ENCODE data around the gene TK1. TPM values are rescaled to one million over a fixed set of nuclear protein-coding genes. Genes with fewer than 3 reads are reported as not detected.

Gene TK1
- total RNA-seq, 2 experiments from 2014 or later, result 93.1 to 97.8 TPM

- Mint-ChIP-seq H3K27me3 (peaks cover 38% of the 10 kb centered on the region), H3K36me3 (peaks cover 3% of the 10 kb centered on the region), H3K4me1 (peaks cover 3% of the 10 kb centered on the region), H3K4me3 (no peak overlapping the region), H3K9me3 (no peaks in the 10 kb centered on the region), H3K27ac (no peak overlapping the region)
- no peak for DNase-seq
- POLR2A ChIA-PET, result interaction anchor here (0.8 kb wide), 1 partner anchor 29 kb away, joined by 3 read pairs; no protein-coding TSS in a partner anchor
- ATAC-seq (ENCODE audit: low read depth), result no peak
These were observed 40.1 kb upstream of the TK1 start for GRCh38 chr17:78226759-78227454.

- no peaks in the 10 kb centered on the region for H3K9me3 Mint-ChIP-seq
- H3K4me1 Mint-ChIP-seq, result peaks cover 3% of the 10 kb centered on the region
- DNase-seq (no peak), ATAC-seq (ENCODE audit: low read depth) (no peak)
- peaks cover 32% of the 10 kb centered on the region for H3K27me3 Mint-ChIP-seq
- H3K36me3 Mint-ChIP-seq, result peaks cover 3% of the 10 kb centered on the region
- H3K4me3 Mint-ChIP-seq, result no peak overlapping the region
- POLR2A ChIA-PET, result interaction anchor here (0.8 to 1.9 kb wide), 2 partner anchors 11 to 30 kb away, joined by 3 to 4 read pairs; no protein-coding TSS in a partner anchor
- H3K27ac Mint-ChIP-seq, result no peak overlapping the region
These were observed 39.4 kb upstream of the TK1 start for GRCh38 chr17:78226055-78226758.

DNA sequence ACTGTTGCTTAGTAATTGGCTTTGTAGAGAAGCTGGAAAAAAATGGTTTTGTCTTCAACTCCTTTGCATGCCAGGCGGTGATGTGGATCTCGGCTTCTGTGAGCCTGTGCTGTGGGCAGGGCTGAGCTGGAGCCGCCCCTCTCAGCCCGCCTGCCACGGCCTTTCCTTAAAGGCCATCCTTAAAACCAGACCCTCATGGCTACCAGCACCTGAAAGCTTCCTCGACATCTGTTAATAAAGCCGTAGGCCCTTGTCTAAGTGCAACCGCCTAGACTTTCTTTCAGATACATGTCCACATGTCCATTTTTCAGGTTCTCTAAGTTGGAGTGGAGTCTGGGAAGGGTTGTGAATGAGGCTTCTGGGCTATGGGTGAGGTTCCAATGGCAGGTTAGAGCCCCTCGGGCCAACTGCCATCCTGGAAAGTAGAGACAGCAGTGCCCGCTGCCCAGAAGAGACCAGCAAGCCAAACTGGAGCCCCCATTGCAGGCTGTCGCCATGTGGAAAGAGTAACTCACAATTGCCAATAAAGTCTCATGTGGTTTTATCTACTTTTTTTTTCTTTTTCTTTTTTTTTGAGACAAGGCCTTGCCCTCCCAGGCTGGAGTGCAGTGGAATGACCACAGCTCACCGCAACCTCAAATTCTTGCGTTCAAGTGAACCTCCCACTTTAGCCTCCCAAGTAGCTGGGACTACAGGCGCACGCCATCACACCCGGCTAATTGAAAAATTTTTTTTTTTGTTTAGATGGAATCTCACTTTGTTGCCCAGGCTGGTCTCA is 38.4 kb upstream of the TK1 start:
- Mint-ChIP-seq H3K27me3 (peaks cover 23% of the 10 kb centered on the region), H3K9me3 (no peaks in the 10 kb centered on the region), H3K4me1 (peaks cover 3% of the 10 kb centered on the region), H3K36me3 (peaks cover 3% of the 10 kb centered on the region), H3K27ac (no peak overlapping the region), H3K4me3 (no peak overlapping the region)
- ATAC-seq (ENCODE audit: low read depth) (no peak), DNase-seq (no peak)
- POLR2A ChIA-PET, result interaction anchor here (1.9 kb wide), 1 partner anchor 10 kb away, joined by 4 read pairs; no protein-coding TSS in a partner anchor

DNA sequence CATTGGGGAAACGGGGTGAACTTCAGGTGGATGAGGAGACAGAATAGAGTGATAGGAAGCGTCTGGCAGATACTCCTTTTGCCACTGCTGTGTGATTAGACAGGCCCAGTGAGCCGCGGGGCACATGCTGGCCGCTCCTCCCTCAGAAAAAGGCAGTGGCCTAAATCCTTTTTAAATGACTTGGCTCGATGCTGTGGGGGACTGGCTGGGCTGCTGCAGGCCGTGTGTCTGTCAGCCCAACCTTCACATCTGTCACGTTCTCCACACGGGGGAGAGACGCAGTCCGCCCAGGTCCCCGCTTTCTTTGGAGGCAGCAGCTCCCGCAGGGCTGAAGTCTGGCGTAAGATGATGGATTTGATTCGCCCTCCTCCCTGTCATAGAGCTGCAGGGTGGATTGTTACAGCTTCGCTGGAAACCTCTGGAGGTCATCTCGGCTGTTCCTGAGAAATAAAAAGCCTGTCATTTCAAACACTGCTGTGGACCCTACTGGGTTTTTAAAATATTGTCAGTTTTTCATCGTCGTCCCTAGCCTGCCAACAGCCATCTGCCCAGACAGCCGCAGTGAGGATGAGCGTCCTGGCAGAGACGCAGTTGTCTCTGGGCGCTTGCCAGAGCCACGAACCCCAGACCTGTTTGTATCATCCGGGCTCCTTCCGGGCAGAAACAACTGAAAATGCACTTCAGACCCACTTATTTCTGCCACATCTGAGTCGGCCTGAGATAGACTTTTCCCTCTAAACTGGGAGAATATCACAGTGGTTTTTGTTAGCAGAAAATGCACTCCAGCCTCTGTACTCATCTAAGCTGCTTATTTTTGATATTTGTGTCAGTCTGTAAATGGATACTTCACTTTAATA is 37.6 kb upstream of the TK1 start:
- Mint-ChIP-seq H3K27me3 (peaks cover 16% of the 10 kb centered on the region), H3K9me3 (no peaks in the 10 kb centered on the region), H3K4me3 (no peak overlapping the region), H3K36me3 (peaks cover 8% of the 10 kb centered on the region), H3K27ac (no peak overlapping the region), H3K4me1 (peaks cover 7% of the 10 kb centered on the region)
- ATAC-seq (ENCODE audit: low read depth) (no peak), DNase-seq (no peak)
- POLR2A ChIA-PET, result interaction anchor here (1.9 kb wide), 1 partner anchor 10 kb away, joined by 4 read pairs; no protein-coding TSS in a partner anchor

- ATAC-seq (ENCODE audit: low read depth) (no peak), DNase-seq (no peak)
- no peak overlapping the region for H3K27ac Mint-ChIP-seq
- POLR2A ChIA-PET, result interaction anchor here (1.1 kb wide), 1 partner anchor 103 kb away, joined by 3 read pairs; no protein-coding TSS in a partner anchor
- H3K9me3 Mint-ChIP-seq, result no peaks in the 10 kb centered on the region
- peaks cover 10% of the 10 kb centered on the region for H3K27me3 Mint-ChIP-seq
- peaks cover 14% of the 10 kb centered on the region for H3K36me3 Mint-ChIP-seq
- H3K4me1 Mint-ChIP-seq, result peaks cover 9% of the 10 kb centered on the region
- no peak overlapping the region for H3K4me3 Mint-ChIP-seq
These were observed 36.9 kb upstream of the TK1 start for GRCh38 chr17:78223765-78224164.

DNA sequence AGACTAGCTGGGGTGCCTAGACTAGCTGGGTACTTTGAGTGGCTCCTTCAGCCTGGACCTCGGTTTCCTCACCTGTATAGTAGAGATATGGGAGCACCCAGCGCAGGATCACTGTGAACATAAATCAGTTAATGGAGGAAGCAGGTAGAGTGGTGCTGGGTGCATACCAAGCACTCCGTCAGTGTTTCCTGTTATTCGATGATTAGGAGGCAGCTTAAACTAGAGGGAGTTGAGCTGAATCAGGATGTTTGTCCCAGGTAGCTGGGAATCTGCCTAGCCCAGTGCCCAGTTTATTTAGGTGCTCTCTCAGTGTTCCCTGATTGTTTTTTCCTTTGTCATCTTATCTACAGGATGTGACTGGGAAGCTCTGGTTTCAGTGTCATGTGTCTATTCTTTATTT is 36.2 kb upstream of the TK1 start:
- Mint-ChIP-seq H3K36me3 (peaks cover 17% of the 10 kb centered on the region), H3K27me3 (peaks cover 4% of the 10 kb centered on the region), H3K9me3 (no peaks in the 10 kb centered on the region), H3K27ac (no peak overlapping the region), H3K4me3 (no peak overlapping the region), H3K4me1 (peaks cover 11% of the 10 kb centered on the region)
- ATAC-seq (ENCODE audit: low read depth), result no peak
- DNase-seq, result no peak
- POLR2A ChIA-PET, result interaction anchor here (1.1 kb wide), 1 partner anchor 102 kb away, joined by 3 read pairs; no protein-coding TSS in a partner anchor

DNA sequence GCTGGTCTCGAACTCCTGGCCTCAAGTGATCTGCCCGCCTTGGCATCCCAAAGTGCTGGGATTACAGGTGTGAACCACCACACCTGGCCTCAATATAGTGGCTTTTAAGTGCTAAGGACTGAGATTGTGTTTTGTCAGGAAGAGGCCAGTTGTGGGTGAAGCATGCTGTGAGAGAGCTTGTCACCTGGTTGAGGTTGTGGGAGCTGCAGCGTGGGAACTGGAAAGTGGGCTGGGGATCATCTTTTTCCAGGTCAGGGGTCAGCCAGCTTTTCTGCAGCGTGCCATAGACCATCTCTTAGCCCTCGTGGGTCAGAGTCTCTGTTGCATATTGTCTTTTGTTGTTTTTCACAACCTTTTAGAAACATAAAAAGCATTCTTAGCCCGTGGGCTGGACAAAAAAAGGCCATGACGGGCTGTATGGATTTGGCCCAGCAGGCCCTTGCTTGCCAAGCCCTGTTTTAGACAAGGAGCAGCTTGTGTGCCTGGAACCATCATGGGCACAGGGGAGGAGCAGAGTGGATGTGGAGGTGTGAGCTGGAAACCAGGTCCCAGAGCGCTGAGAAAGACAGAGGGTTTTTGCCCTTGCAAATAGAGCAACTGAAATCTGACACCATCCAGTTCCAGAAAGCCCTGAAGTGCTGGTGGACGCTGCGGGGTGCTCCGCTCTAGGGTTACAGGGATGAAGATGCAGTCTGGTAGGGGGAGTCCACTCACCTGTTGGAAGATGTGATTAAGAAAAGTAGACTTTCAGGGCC is 32.7 kb upstream of the TK1 start:
- peaks cover 26% of the 10 kb centered on the region for H3K36me3 Mint-ChIP-seq
- H3K27me3 Mint-ChIP-seq, result no peaks in the 10 kb centered on the region
- H3K27ac Mint-ChIP-seq, result no peak overlapping the region
- ATAC-seq (ENCODE audit: low read depth) (no peak), DNase-seq (no peak)
- H3K9me3 Mint-ChIP-seq, result no peaks in the 10 kb centered on the region
- POLR2A ChIA-PET, result interaction anchor here (0.6 to 1.0 kb wide), 2 partner anchors 39 to 92 kb away, joined by 3 read pairs; no protein-coding TSS in a partner anchor
- peaks cover 18% of the 10 kb centered on the region for H3K4me1 Mint-ChIP-seq
- no peak overlapping the region for H3K4me3 Mint-ChIP-seq

- peak overlapping the region; percentile 95 for H3K27ac Mint-ChIP-seq
These were observed 27.8 kb upstream of the TK1 start for GRCh38 chr17:78214706-78215061.

DNA sequence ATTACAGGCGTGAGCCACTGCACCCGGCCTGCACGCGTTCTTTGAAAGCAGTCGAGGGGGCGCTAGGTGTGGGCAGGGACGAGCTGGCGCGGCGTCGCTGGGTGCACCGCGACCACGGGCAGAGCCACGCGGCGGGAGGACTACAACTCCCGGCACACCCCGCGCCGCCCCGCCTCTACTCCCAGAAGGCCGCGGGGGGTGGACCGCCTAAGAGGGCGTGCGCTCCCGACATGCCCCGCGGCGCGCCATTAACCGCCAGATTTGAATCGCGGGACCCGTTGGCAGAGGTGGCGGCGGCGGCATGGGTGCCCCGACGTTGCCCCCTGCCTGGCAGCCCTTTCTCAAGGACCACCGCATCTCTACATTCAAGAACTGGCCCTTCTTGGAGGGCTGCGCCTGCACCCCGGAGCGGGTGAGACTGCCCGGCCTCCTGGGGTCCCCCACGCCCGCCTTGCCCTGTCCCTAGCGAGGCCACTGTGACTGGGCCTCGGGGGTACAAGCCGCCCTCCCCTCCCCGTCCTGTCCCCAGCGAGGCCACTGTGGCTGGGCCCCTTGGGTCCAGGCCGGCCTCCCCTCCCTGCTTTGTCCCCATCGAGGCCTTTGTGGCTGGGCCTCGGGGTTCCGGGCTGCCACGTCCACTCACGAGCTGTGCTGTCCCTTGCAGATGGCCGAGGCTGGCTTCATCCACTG is 27.3 kb upstream of the TK1 start, which contains the start of gene BIRC5:
Gene BIRC5 (plus strand): TSS at position 238 of the 690 bp plus-strand sequence. CDS start 64 bp downstream, at position 302.
- peak; percentile 95 for DNase-seq
- POLR2A ChIA-PET, result interaction anchor here (0.8 to 1.6 kb wide), 4 partner anchors 11 to 98 kb away, joined by 4 to 6 read pairs (median 4); partner anchors contain the start of genes AFMID and TK1
- Mint-ChIP-seq H3K9me3 (no peaks in the 10 kb centered on the region), H3K36me3 (peaks cover 15% of the 10 kb centered on the region), H3K27ac (peak within 1 kb of the TSS; percentile 95), H3K27me3 (no peaks in the 10 kb centered on the region), H3K4me1 (peaks cover 14% of the 10 kb centered on the region), H3K4me3 (peak within 1 kb of the TSS; percentile 97)
- ATAC-seq (ENCODE audit: low read depth), result peak; percentile 98

More at GRCh38 chr17:78214706-78215061, 27.8 kb upstream of the TK1 start:
- Mint-ChIP-seq H3K4me3 (peak overlapping the region; percentile 97), H3K4me1 (peaks cover 17% of the 10 kb centered on the region), H3K36me3 (peaks cover 20% of the 10 kb centered on the region), H3K27me3 (no peaks in the 10 kb centered on the region), H3K9me3 (no peaks in the 10 kb centered on the region)
- no peak for DNase-seq
- POLR2A ChIA-PET, result interaction anchor here (0.5 to 1.6 kb wide), 5 partner anchors 11 to 564 kb away, joined by 4 to 7 read pairs (median 5); partner anchors contain the start of genes AFMID and TK1
- ATAC-seq (ENCODE audit: low read depth), result no peak

GRCh38 chr17:78211032-78211431 is 24.2 kb upstream of the TK1 start:
- no peaks in the 10 kb centered on the region for H3K27me3 Mint-ChIP-seq
- peaks cover 2% of the 10 kb centered on the region for H3K36me3 Mint-ChIP-seq
- no peak overlapping the region for H3K27ac Mint-ChIP-seq
- H3K4me3 Mint-ChIP-seq, result no peak overlapping the region
- POLR2A ChIA-PET, result no interaction called here
- DNase-seq (no peak), ATAC-seq (ENCODE audit: low read depth) (no peak)
- H3K4me1 Mint-ChIP-seq, result peaks cover 6% of the 10 kb centered on the region
- H3K9me3 Mint-ChIP-seq, result no peaks in the 10 kb centered on the region

GRCh38 chr17:78210111-78210510 is 23.3 kb upstream of the TK1 start:
- Mint-ChIP-seq H3K9me3 (no peaks in the 10 kb centered on the region), H3K36me3 (no peaks in the 10 kb centered on the region), H3K4me1 (peaks cover 1% of the 10 kb centered on the region), H3K27ac (no peak overlapping the region), H3K4me3 (no peak overlapping the region), H3K27me3 (no peaks in the 10 kb centered on the region)
- DNase-seq (no peak), ATAC-seq (ENCODE audit: low read depth) (no peak)
- POLR2A ChIA-PET, result no interaction called here

Measured in activated naive CD8-positive, alpha-beta T cell treated with anti-CD3 and anti-CD28 coated beads, Interleukin-2, amount 10 ng/mL, durations not matched to agents 7 days and 5 days (primary cell).